ENCODE measurements around the gene TTC34.

The TTC34 gene

DNA sequence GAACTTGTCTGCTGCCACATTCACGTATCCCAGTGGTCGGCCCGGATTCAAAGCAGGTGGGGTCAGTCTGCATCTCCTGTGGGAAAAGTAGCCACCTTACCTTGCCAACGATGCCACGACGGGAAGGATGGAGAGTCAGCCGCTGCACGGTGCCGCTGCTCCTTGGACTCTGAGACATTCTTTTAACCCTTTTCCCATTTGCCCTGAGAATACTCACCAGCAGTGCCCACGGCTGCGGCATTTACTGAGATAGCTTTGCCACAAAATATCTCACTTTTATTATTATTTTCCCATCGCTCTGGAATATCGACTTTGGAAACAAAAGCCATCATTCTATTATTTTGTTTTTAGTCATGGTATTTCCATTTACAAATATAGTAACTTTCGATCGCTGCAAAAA, 15.3 kb upstream of the TTC34 start:
- H3K9ac ChIP-seq (ENCODE audit: low read length), result no peak overlapping the region
- no peak overlapping the region for H3K4me2 ChIP-seq (ENCODE audit: low read length)
- TF ChIP-seq, protein P1, sequence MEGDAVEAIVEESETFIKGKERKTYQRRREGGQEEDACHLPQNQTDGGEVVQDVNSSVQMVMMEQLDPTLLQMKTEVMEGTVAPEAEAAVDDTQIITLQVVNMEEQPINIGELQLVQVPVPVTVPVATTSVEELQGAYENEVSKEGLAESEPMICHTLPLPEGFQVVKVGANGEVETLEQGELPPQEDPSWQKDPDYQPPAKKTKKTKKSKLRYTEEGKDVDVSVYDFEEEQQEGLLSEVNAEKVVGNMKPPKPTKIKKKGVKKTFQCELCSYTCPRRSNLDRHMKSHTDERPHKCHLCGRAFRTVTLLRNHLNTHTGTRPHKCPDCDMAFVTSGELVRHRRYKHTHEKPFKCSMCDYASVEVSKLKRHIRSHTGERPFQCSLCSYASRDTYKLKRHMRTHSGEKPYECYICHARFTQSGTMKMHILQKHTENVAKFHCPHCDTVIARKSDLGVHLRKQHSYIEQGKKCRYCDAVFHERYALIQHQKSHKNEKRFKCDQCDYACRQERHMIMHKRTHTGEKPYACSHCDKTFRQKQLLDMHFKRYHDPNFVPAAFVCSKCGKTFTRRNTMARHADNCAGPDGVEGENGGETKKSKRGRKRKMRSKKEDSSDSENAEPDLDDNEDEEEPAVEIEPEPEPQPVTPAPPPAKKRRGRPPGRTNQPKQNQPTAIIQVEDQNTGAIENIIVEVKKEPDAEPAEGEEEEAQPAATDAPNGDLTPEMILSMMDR (IDR thresholded peaks at IDR 0.05; ENCODE audit: low read length), result no peak
- no peak for TF ChIP-seq EZH2 (IDR thresholded peaks at IDR 0.05; ENCODE audit: borderline replicate concordance, low read length)
- no peaks in the 10 kb centered on the region for H3K4me1 ChIP-seq (ENCODE audit: insufficient read depth, low read length, severe bottlenecking)
- H3K36me3 ChIP-seq (ENCODE audit: insufficient read depth, low read length), result no peaks in the 10 kb centered on the region
- H3K79me2 ChIP-seq (ENCODE audit: insufficient read depth, low read length), result no peaks in the 10 kb centered on the region
- no peak overlapping the region for H3K27ac ChIP-seq (ENCODE audit: low read depth, low read length, poor library complexity, severe bottlenecking)
- no peaks in the 10 kb centered on the region; the same call in 1 of the 2 replicates for H3K27me3 ChIP-seq (ENCODE audit: insufficient read depth, low read length)
- H3K4me3 ChIP-seq (ENCODE audit: low read depth, low read length, poor library complexity, severe bottlenecking), result no peak overlapping the region
- H3K9me3 ChIP-seq (ENCODE audit: low read length), result no peaks in the 10 kb centered on the region
- H4K20me1 ChIP-seq (ENCODE audit: insufficient read depth, low read length), result no peaks in the 10 kb centered on the region
- H3K9me2 ChIP-seq (ENCODE audit: low read depth, low read length), result no peaks in the 10 kb centered on the region
- H2AFZ ChIP-seq (ENCODE audit: low read length), result no peak overlapping the region
- no peaks in the 10 kb centered on the region for H3F3A ChIP-seq (ENCODE audit: insufficient read depth, low read length)

DNA sequence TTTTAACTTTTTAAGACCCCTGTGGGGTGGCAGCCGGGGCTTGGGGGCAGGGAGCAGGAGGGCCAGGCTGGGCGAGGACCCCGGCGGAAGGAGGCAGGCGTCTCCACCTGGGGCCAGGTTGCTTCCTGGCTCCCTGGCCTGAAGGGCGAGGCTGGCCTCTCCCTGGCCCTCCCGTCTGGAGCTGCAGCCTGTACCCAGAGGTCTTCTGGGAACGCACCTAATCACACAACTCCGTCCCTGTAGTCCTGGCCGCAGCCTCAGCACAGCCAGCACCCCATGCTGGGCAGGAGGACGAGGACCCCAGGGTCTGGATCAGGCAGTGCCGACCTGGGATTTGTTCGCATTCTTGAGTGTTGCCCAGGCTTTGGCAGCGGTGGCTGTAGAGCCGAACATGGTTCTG, 14.1 kb upstream of the TTC34 start:
- Histone ChIP-seq H3K4me3 (ENCODE audit: low read depth, low read length, poor library complexity, severe bottlenecking) (no peak overlapping the region), H4K20me1 (ENCODE audit: insufficient read depth, low read length) (no peaks in the 10 kb centered on the region), H3K9ac (ENCODE audit: low read length) (no peak overlapping the region), H2AFZ (ENCODE audit: low read length) (no peak overlapping the region), H3K27me3 (ENCODE audit: insufficient read depth, low read length) (no peaks in the 10 kb centered on the region; the same call in 1 of the 2 replicates), H3K9me3 (ENCODE audit: low read length) (no peaks in the 10 kb centered on the region), H3K9me2 (ENCODE audit: low read depth, low read length) (no peaks in the 10 kb centered on the region), H3K79me2 (ENCODE audit: insufficient read depth, low read length) (no peaks in the 10 kb centered on the region), H3K4me1 (ENCODE audit: insufficient read depth, low read length, severe bottlenecking) (no peaks in the 10 kb centered on the region), H3K36me3 (ENCODE audit: insufficient read depth, low read length) (no peaks in the 10 kb centered on the region), H3K27ac (ENCODE audit: low read depth, low read length, poor library complexity, severe bottlenecking) (no peak overlapping the region), H3F3A (ENCODE audit: insufficient read depth, low read length) (no peaks in the 10 kb centered on the region), H3K4me2 (ENCODE audit: low read length) (no peak overlapping the region)
- TF ChIP-seq, protein P1 (IDR thresholded peaks at IDR 0.05; ENCODE audit: low read length), result no peak
- no peak for TF ChIP-seq EZH2 (IDR thresholded peaks at IDR 0.05; ENCODE audit: borderline replicate concordance, low read length)

DNA sequence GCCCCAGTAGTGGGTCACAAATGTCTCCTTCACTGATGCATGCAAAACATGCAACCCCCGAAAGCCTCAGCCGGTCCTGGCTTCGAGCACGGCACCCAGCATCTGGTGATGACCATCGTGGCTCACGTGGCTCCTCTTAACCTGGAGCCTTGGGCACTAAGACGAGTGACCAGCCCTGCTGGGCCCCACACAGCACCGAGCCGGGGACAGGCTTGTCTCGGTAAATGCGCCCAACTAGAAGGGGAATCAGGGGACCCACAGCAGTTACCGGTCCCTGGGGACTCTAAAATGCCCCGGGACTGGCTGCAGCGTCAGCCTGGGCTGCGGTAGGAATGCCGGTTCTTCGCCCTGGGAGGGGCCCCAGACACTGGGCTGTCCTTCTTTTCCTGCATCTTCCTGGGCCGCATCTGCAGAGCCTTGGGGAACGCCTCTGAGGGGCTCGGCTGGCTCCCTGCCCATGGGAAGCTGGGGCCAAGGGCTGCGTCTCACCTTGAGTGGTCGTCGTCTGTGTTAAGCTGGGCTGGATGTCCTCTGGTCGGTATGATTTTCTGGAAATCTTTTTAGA, 13.1 kb upstream of the TTC34 start:
- no peaks in the 10 kb centered on the region for H3F3A ChIP-seq (ENCODE audit: insufficient read depth, low read length)
- no peaks in the 10 kb centered on the region for H3K79me2 ChIP-seq (ENCODE audit: insufficient read depth, low read length)
- H3K9ac ChIP-seq (ENCODE audit: low read length), result no peak overlapping the region
- no peaks in the 10 kb centered on the region for H3K9me3 ChIP-seq (ENCODE audit: low read length)
- H3K4me2 ChIP-seq (ENCODE audit: low read length), result no peak overlapping the region
- H3K9me2 ChIP-seq (ENCODE audit: low read depth, low read length), result no peaks in the 10 kb centered on the region
- no peaks in the 10 kb centered on the region for H3K36me3 ChIP-seq (ENCODE audit: insufficient read depth, low read length)
- H3K27me3 ChIP-seq (ENCODE audit: insufficient read depth, low read length), result no peaks in the 10 kb centered on the region; the same call in 1 of the 2 replicates
- no peak overlapping the region for H3K4me3 ChIP-seq (ENCODE audit: low read depth, low read length, poor library complexity, severe bottlenecking)
- no peaks in the 10 kb centered on the region for H4K20me1 ChIP-seq (ENCODE audit: insufficient read depth, low read length)
- H3K27ac ChIP-seq (ENCODE audit: low read depth, low read length, poor library complexity, severe bottlenecking), result no peak overlapping the region
- TF ChIP-seq EZH2 (IDR thresholded peaks at IDR 0.05; ENCODE audit: borderline replicate concordance, low read length), result no peak
- TF ChIP-seq, protein P1 (IDR thresholded peaks at IDR 0.05; ENCODE audit: low read length), result no peak
- H2AFZ ChIP-seq (ENCODE audit: low read length), result no peak overlapping the region
- H3K4me1 ChIP-seq (ENCODE audit: insufficient read depth, low read length, severe bottlenecking), result no peaks in the 10 kb centered on the region
